NOMO-1 treated with DMSO at 0.1 percent for 48 hours (cell line): ENCODE results near the gene PSORS1C2.
A peak's percentile ranks its signal among the peaks of the same experiment; 100 is the strongest.

Source experiments
- DNase-seq: peaks from one replicate; lab custom pipeline; 2025; ENCODE audit not compliant: unreplicated experiment; lab: John Stamatoyannopoulos, UW

Gene PSORS1C2

GRCh38 chr6:31142361-31142761 lies 3.5 kb upstream of the PSORS1C2 start:
- DNase-seq = no peak

GRCh38 chr6:31140643-31141042 lies 1.8 kb upstream of the PSORS1C2 start:
- no peak for DNase-seq

GRCh38 chr6:31139599-31139998 lies 733 bp upstream of the PSORS1C2 start:
- DNase-seq = no peak

GRCh38 chr6:31135710-31136109 lies 3.2 kb downstream of the PSORS1C2 start:
- DNase-seq = no peak

GRCh38 chr6:31132806-31133205 lies 6.1 kb downstream of the PSORS1C2 start:
- no peak for DNase-seq

- DNase-seq = no peak
These were observed 7.3 kb downstream of the PSORS1C2 start for GRCh38 chr6:31131595-31131994.

- no peak for DNase-seq
These were observed 8.1 kb downstream of the PSORS1C2 start for GRCh38 chr6:31130751-31131150.

- no peak for DNase-seq
These were observed 9.7 kb downstream of the PSORS1C2 start for GRCh38 chr6:31129130-31129529.

- DNase-seq = peak; percentile 23
These were observed 10.7 kb downstream of the PSORS1C2 start for GRCh38 chr6:31128093-31128676.

GRCh38 chr6:31126396-31127175 lies 12.3 kb downstream of the PSORS1C2 start:
- DNase-seq = no peak

- DNase-seq = no peak
These were observed 13.1 kb downstream of the PSORS1C2 start for GRCh38 chr6:31125586-31126363.

- no peak for DNase-seq
These were observed 13.7 kb downstream of the PSORS1C2 start for GRCh38 chr6:31125162-31125561.

GRCh38 chr6:31122791-31123706 lies 15.8 kb downstream of the PSORS1C2 start:
- no peak for DNase-seq

GRCh38 chr6:31121131-31121790 lies 17.6 kb downstream of the PSORS1C2 start:
- no peak for DNase-seq

- no peak for DNase-seq
These were observed 18.5 kb downstream of the PSORS1C2 start, which contains the start of gene CDSN for GRCh38 chr6:31120151-31120915. Gene CDSN, minus strand, starts transcription at chr6:31120446. Its CDS starts 27 bp downstream, at chr6:31120419.

GRCh38 chr6:31118178-31118577 lies 20.7 kb downstream of the PSORS1C2 start:
- DNase-seq = no peak

- no peak for DNase-seq
These were observed 22.0 kb downstream of the PSORS1C2 start for GRCh38 chr6:31116661-31117385.

GRCh38 chr6:31115941-31116560 lies 22.8 kb downstream of the PSORS1C2 start:
- no peak for DNase-seq
